ENCODE measurements around the gene NFATC3.
A peak's percentile ranks its signal among the peaks of the same experiment; 100 is the strongest.

NFATC3 gene

GRCh38 chr16:68190736-68191510 is 105.8 kb downstream of the NFATC3 start:
- no peak overlapping the region for H3K4me3 ChIP-seq (ENCODE audit: low read length)
- DNase-seq (ENCODE audit: low read depth) = peak; percentile 9
- TF ChIP-seq, protein P1, sequence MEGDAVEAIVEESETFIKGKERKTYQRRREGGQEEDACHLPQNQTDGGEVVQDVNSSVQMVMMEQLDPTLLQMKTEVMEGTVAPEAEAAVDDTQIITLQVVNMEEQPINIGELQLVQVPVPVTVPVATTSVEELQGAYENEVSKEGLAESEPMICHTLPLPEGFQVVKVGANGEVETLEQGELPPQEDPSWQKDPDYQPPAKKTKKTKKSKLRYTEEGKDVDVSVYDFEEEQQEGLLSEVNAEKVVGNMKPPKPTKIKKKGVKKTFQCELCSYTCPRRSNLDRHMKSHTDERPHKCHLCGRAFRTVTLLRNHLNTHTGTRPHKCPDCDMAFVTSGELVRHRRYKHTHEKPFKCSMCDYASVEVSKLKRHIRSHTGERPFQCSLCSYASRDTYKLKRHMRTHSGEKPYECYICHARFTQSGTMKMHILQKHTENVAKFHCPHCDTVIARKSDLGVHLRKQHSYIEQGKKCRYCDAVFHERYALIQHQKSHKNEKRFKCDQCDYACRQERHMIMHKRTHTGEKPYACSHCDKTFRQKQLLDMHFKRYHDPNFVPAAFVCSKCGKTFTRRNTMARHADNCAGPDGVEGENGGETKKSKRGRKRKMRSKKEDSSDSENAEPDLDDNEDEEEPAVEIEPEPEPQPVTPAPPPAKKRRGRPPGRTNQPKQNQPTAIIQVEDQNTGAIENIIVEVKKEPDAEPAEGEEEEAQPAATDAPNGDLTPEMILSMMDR (conservative IDR thresholded peaks at IDR 0.05; ENCODE audit: low read length) = no peak

DNA sequence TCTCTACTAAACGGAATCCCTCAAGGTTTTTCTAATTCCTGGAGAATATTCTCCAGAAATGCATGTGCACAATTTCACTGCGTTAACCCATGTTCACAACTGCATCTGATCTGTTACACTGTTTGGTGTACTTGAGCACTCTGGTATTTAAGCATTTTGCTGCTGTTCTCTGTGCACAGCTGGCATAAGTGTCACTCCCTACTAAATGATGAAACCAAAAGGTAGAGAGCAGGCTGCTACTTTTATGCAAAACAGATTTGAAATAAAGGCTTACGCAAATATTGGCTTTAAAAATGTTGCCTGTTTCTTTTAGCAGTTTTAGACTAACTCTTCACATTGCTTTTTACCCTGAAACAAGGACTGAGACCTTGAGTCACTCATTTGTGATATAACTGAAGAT is 109.1 kb downstream of the NFATC3 start:
- TF ChIP-seq, protein P1 (conservative IDR thresholded peaks at IDR 0.05; ENCODE audit: low read length) = no peak
- H3K4me3 ChIP-seq (ENCODE audit: low read length) = no peak overlapping the region
- no peak for DNase-seq (ENCODE audit: low read depth)

DNA sequence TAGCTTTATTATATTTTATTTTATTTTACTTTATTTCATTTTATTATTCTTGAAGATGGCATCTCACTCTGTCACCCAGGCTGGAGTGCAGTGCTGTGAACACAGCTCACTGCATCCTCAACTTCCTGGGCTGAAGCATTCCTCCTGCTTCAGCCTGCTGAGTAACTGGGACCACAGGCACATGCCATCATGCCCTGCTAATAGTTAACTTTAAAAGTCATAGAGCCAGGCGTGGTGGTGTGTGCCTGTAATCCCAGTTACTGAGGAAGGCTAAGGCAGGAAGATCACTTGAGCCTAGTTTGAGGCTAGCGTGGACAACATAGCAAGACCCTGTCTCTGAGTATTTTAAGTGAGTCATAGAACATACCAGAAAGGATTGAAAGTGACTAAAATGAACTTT is 112.1 kb downstream of the NFATC3 start:
- peak; percentile 35 for DNase-seq (ENCODE audit: low read depth)
- TF ChIP-seq, protein P1 (conservative IDR thresholded peaks at IDR 0.05; ENCODE audit: low read length) = no peak
- H3K4me3 ChIP-seq (ENCODE audit: low read length) = no peak overlapping the region

DNA sequence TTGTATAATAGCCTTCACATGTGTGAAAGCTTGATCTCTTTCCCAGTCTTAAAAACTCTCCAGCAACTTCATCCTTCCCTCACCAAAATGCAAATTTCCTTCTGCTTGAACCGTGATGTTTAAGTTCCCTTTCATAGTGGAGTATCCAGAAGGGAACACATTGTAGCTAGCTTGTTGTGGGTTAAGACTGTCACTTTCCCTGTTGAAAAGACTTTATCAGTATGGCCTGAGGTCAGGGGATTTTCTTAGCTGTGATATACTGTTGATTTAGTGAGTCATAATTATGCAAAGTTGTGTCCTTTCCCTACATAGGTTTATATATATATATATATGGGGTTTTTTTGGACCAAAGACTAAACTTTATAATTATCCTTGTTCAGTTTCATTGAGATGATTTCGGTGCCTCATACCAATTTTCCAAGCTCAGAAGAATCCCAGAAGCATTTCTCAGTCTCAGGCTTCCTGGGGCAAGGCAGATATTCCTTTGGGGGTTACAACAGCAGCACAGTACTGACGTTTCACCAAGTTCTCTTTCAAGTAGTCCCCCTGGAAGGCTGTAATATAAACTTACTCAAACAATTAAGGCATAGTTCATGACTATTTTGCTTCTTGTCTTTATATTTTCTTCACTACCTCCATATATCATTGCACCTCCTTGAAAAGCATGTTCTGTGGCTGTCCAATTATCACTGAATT is 115.1 kb downstream of the NFATC3 start:
- no peak overlapping the region for H3K4me3 ChIP-seq (ENCODE audit: low read length)
- DNase-seq (ENCODE audit: low read depth) = peak; percentile 5
- TF ChIP-seq, protein P1 (conservative IDR thresholded peaks at IDR 0.05; ENCODE audit: low read length) = no peak

DNA sequence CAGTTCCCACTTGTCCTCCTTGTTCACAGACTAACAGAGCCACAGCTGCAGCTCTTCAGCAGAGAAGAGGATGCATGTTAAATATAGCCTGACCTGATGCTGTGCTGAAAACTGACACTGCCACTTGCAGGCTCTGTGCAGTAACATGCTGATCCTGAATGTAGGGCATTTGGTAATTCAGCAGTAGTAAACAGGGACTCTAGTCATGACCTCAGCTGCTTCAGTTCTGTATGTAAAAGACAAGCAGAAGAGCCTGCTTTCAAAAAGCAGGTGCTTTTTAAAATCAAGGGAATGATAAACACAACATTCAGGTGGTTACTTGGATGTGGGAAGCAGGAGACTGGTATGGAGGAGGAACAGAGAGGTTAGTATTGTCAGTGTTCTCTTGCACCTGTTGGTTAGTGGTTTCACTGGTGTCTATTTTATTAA is 116.9 kb downstream of the NFATC3 start:
- DNase-seq (ENCODE audit: low read depth) = no peak
- TF ChIP-seq, protein P1 (conservative IDR thresholded peaks at IDR 0.05; ENCODE audit: low read length) = no peak
- H3K4me3 ChIP-seq (ENCODE audit: low read length) = no peak overlapping the region

DNA sequence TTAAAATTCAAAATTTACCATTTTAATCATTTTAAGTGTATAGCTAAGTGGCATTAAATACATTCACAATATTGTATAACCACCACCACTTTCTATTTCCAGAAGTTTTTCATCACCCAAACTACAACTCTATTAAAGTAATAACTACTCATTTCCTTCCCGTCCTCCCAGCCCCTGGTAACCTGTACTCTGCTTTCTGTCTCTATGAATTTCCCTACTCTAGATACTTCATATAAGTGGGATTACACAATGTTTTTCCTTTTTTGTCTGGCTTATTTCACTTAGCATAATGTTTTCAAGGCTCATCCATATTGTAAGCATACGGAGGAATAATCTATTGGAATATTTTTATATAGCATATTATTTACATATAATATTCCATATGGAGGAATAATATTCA is 121.1 kb downstream of the NFATC3 start:
- H3K4me3 ChIP-seq (ENCODE audit: low read length) = no peak overlapping the region
- TF ChIP-seq, protein P1 (conservative IDR thresholded peaks at IDR 0.05; ENCODE audit: low read length) = no peak
- DNase-seq (ENCODE audit: low read depth) = no peak

- no peak overlapping the region for H3K4me3 ChIP-seq (ENCODE audit: low read length)
These were observed 129.6 kb downstream of the NFATC3 start for GRCh38 chr16:68214726-68215125.

More at GRCh38 chr16:68214726-68215125, 129.6 kb downstream of the NFATC3 start:
- TF ChIP-seq, protein P1 (conservative IDR thresholded peaks at IDR 0.05; ENCODE audit: low read length) = no peak
- no peak for DNase-seq (ENCODE audit: low read depth)
